G401 (cell line): ENCODE results near the gene OR5T3. TPM values are rescaled to one million over a fixed set of nuclear protein-coding genes. Genes with fewer than 3 reads are reported as not detected.
"Not testable (repeated sequence)": the region's sequence is repeated elsewhere in the genome, so short reads cannot be mapped to it uniquely, and the experiment has no call there.

Experiments
- DNase-seq: peaks from one replicate; pipeline ENCODE4 v3.0.0-alpha.2; 2015; ENCODE audit warnings: low spot score
- in situ Hi-C: cut with HindIII; loops from 2 replicates; pipeline ENCODE4 v1.10.0; 2016; ENCODE audit warnings: low sequenced_read_pairs, mixed read lengths
- total RNA-seq: library from RNA; depleted of rRNA; stranded (reverse); fragments of >200 nt; shearing (Covaris generic); gene quantifications from 2 replicates; pipeline ENCODE4 v1.2.3, GENCODE V29; 2014; rRNA removed

Gene OR5T3
- not detected in 2 replicates for total RNA-seq

DNA sequence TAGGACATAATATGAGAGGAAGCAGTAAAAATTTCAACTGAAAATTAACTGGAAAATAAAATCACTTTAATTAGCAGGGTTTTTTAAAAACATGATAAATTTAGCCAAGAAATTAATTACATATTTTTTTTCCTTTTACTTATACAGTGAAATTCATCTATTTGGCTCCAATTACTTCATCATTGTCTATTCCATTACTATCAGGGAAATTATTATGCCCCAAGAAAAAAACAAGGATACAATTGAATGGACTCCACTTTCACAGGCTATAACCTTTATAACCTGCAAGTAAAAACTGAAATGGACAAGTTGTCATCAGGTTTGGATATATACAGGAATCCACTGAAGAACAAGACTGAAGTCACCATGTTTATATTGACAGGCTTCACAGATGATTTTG lies at the start of gene OR5T3:
OR5T3 (plus strand) TSS at position 301 of the 400 bp plus-strand sequence; CDS start at position 301, 0 bp downstream.
- no peak for DNase-seq
- in situ Hi-C loops, result no loop called here

DNA sequence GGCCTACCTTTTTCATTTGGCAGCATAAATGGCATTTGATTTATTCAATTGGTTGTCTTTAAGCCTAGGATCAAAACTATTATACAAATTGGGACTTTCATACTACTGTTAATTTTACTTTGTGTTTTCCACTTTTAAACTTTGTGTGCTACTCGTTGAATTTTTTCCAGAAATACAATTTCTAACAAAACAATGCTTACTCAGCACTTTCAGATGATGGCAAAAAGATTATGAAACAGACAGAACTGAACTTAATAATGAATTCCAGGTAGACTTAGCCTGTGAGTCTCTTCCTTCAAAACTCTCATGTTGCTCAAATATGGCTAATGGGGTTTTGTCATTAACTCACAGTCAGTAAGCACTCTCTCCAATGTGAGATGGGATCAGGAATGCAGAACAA lies 44.3 kb upstream of the OR5T3 start:
- DNase-seq, result no peak
- in situ Hi-C loops, result no loop called here

DNA sequence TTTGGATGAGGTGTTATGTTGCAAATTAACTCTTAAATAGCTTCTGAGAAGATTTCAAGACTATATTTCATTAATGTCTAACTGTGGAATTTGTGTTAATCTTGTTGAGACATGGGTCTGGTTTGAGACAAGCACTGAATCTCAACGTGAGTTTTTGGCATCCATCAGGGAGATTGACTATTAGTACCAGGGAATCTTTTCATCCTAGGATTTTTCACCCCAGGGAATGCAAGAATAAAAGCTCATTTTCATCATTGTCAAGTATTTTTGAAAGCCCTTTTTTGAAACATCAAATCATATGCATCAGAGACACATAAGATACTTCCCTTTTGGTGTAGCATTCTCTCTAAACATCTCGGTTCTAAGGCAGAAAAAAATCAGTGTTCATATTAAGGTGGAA lies 37.5 kb upstream of the OR5T3 start:
- DNase-seq, result no peak
- in situ Hi-C loops, result no loop called here

DNA sequence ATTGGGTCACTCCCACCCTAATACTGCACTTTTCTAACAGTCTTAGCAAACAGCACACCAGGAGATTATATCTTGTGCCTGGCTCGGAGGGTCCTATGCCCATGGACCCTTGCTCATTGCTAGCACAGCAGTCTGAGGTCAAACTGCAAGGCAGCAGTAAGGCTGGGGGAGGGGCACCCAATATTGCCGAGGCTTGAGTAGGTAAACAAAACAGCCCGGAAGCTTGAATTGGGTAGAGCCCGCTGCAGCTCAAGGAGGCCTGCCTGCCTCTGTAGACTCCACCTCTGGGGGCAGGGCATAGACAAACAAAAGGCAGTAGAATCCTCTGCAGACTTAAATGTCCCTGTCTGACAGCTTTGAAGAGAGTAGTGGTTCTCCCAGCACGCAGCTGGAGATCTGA lies 32.3 kb upstream of the OR5T3 start:
- DNase-seq, in situ Hi-C loops: not testable (repeated sequence)

DNA sequence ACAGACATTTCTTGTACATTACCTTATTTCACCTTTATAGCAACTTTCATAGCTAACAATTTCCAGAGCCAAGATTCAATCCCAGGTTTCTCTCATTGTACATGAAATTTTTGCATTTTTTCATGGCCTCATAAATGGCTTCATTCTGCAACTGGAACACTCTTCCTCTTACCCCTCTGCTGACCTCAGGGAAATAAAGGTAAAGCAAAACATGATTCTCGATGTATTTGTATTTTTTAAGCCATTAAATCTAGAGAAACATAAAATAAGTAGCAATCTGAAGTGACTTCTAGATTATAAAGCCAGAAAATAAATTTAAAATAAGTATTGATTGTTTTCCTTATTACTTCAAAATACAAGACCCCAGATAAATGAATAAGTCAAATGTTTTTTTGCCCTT lies 17.9 kb upstream of the OR5T3 start, which contains the start of gene OR5T2:
OR5T2 (minus strand) TSS at position 101 of the 400 bp plus-strand sequence. CDS start 1,193 bp downstream, outside the sequence.
- DNase-seq, result no peak
- in situ Hi-C loops, result no loop called here

DNA sequence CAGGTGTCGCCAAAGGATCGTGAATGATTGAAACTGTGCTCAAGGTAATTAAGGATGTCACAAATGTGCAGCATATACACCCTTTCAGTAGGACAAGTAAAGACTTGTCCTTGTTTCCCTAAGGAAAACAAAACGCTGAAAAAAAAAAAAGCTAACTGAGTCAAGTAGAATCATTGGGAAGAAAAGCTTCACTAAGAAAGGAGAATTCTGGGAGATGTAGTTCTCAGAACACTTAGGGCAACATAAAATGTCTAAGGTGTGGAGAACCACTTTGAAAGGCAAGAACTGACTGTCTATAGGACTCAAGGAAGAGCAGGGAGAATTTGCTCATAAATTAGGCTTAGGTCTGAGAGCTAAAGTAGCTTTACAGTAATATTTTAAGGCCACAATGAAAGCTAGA lies 19.0 kb downstream of the OR5T3 start:
- in situ Hi-C loops, result no loop called here
- DNase-seq, result no peak

DNA sequence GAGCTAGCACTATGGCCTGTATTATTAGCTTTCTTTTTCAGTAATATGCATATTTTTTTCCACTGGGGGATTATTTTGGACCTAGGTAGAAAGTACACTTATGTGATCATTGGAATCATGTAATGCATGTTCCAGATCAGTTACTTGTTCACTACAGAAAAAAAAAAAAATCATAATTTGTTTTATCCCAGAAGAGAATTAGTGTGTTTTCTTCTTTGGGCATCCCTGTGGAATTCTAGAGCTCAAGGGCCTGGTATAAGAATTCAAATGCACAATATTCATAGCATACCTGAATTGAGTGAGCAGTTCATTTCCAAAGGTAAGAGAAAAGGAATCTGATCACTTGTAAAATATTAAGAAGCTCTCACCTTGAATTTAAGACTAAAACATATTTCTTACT lies 21.8 kb downstream of the OR5T3 start, which contains the start of gene OR5T1:
OR5T1 (plus strand) TSS at position 301 of the 400 bp plus-strand sequence. CDS start 1,485 bp downstream, outside the sequence.
- no peak for DNase-seq
- in situ Hi-C loops, result no loop called here

DNA sequence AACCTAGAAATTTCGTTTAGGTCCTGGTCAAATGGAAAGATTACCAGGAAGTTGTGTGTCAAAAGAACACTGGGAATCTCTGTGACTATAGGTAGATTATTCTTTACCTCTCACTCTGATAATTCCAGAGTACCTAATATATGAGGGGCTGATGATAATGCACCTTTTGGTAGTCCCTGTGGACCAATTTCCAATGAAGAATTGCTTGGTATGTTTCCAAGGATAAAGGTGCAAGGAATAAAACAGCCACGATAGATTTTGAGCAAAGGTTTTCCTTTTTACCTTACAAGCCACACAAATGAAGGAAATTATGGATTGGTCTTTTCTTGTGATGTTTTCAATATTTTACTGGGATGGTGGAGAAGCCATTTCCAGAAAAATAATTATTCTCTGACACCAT lies 40.1 kb downstream of the OR5T3 start, which contains the start of gene OR8H1:
OR8H1 (minus strand) TSS at position 101 of the 400 bp plus-strand sequence. CDS start 1,192 bp downstream, outside the sequence.
- DNase-seq, result no peak
- in situ Hi-C loops, result no loop called here

DNA sequence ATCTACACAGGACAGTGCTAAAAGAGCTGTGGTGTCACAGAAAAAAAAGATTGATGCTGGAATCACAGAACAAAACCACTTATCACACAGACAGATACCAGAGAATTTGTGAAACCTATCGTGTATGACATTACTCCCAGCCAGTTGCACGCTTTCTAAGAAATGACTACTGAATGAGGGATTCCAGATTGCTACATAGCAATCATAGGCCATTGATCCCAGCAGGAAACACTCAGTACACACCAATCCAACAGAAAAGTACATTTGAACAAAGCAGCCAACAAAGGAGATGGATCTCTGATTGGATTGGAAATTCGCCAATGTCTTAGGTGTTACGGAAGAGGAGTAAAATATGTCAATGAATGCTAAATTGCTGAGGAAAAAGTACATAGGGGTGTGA lies 44.8 kb downstream of the OR5T3 start:
- in situ Hi-C loops, result no loop called here
- DNase-seq, result no peak

Other genes with a start within 250 kb of the OR5T3 start
- not detected in 2 replicates for gene OR5AS1, start 224.6 kb upstream of the OR5T3 start, total RNA-seq
- not detected in 2 replicates for gene OR8I2, start 158.9 kb upstream of the OR5T3 start, total RNA-seq
- not detected in 2 replicates for gene OR8H2, start 148.6 kb upstream of the OR5T3 start, total RNA-seq
- gene OR8H3, start 129.9 kb upstream of the OR5T3 start, total RNA-seq, result not detected in 2 replicates
- not detected in 2 replicates for gene OR8J3, start 112.1 kb upstream of the OR5T3 start, total RNA-seq
- gene OR8K5, start 91.9 kb upstream of the OR5T3 start, total RNA-seq, result not detected in 2 replicates
- not detected in 2 replicates for gene OR5J2, start 75.6 kb upstream of the OR5T3 start, total RNA-seq
- not detected in 2 replicates for gene OR5T2, start 18.0 kb upstream of the OR5T3 start, total RNA-seq
- gene OR5T1, start 21.9 kb downstream of the OR5T3 start, total RNA-seq, result not detected in 2 replicates
- gene OR8H1, start 40.0 kb downstream of the OR5T3 start, total RNA-seq, result not detected in 2 replicates
- gene OR8K3, start 62.9 kb downstream of the OR5T3 start, total RNA-seq, result not detected in 2 replicates
- not detected in 2 replicates for gene OR8K1, start 93.8 kb downstream of the OR5T3 start, total RNA-seq
- not detected in 2 replicates for gene OR8J1, start 102.0 kb downstream of the OR5T3 start, total RNA-seq
- not detected in 2 replicates for gene OR8U1, start 123.4 kb downstream of the OR5T3 start, total RNA-seq
- not detected in 2 replicates for gene OR5AL1, start 160.4 kb downstream of the OR5T3 start, total RNA-seq
- gene OR5M3, start 221.1 kb downstream of the OR5T3 start, total RNA-seq, result not detected in 2 replicates
- gene OR5M8, start 239.1 kb downstream of the OR5T3 start, total RNA-seq, result not detected in 2 replicates